ENCODE results near the gene NOP14.

- TF ChIP-seq, protein P1, sequence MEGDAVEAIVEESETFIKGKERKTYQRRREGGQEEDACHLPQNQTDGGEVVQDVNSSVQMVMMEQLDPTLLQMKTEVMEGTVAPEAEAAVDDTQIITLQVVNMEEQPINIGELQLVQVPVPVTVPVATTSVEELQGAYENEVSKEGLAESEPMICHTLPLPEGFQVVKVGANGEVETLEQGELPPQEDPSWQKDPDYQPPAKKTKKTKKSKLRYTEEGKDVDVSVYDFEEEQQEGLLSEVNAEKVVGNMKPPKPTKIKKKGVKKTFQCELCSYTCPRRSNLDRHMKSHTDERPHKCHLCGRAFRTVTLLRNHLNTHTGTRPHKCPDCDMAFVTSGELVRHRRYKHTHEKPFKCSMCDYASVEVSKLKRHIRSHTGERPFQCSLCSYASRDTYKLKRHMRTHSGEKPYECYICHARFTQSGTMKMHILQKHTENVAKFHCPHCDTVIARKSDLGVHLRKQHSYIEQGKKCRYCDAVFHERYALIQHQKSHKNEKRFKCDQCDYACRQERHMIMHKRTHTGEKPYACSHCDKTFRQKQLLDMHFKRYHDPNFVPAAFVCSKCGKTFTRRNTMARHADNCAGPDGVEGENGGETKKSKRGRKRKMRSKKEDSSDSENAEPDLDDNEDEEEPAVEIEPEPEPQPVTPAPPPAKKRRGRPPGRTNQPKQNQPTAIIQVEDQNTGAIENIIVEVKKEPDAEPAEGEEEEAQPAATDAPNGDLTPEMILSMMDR (IDR thresholded peaks at IDR 0.05), result no peak
- TF ChIP-seq EZH2 (IDR thresholded peaks at IDR 0.05; ENCODE audit: borderline replicate concordance, insufficient read depth, low read depth, low read length, poor library complexity, severe bottlenecking), result no peak
Measured at GRCh38 chr4:2900741-2901140, 62.5 kb downstream of the NOP14 start.
